ENCODE data around the gene NUDT7.

The NUDT7 gene

GRCh38 chr16:77729951-77730350, 7.6 kb downstream of the NUDT7 start:
- DNase-seq (ENCODE audit: insufficient read length) = no peak
- TF ChIP-seq POLR2A (IDR thresholded peaks at IDR 0.05; ENCODE audit: low read depth, low read length) = no peak
- no peak for TF ChIP-seq TAF1 (IDR thresholded peaks at IDR 0.05; ENCODE audit: borderline replicate concordance, low read depth, low read length)
- no peak for FAIRE-seq

GRCh38 chr16:77732241-77732946, 10.1 kb downstream of the NUDT7 start:
- no peak for DNase-seq (ENCODE audit: insufficient read length)
- TF ChIP-seq POLR2AphosphoS5 (IDR thresholded peaks at IDR 0.05; ENCODE audit: low read depth, low read length) = no peak
- no peak for TF ChIP-seq TAF1 (IDR thresholded peaks at IDR 0.05; ENCODE audit: borderline replicate concordance, low read depth, low read length)
- TF ChIP-seq POLR2A (IDR thresholded peaks at IDR 0.05; ENCODE audit: low read depth, low read length) = no peak
- no peak for FAIRE-seq

GRCh38 chr16:77736879-77737278, 14.6 kb downstream of the NUDT7 start:
- TF ChIP-seq POLR2A (IDR thresholded peaks at IDR 0.05; ENCODE audit: low read depth, low read length) (no peak), TAF1 (IDR thresholded peaks at IDR 0.05; ENCODE audit: borderline replicate concordance, low read depth, low read length) (no peak), POLR2AphosphoS5 (IDR thresholded peaks at IDR 0.05; ENCODE audit: low read depth, low read length) (no peak)
- DNase-seq (ENCODE audit: insufficient read length) (no peak), FAIRE-seq (no peak)

GRCh38 chr16:77738706-77739558, 16.6 kb downstream of the NUDT7 start:
- TF ChIP-seq POLR2AphosphoS5 (IDR thresholded peaks at IDR 0.05; ENCODE audit: low read depth, low read length) = no peak
- no peak for TF ChIP-seq TAF1 (IDR thresholded peaks at IDR 0.05; ENCODE audit: borderline replicate concordance, low read depth, low read length)
- TF ChIP-seq POLR2A (IDR thresholded peaks at IDR 0.05; ENCODE audit: low read depth, low read length) = no peak
- DNase-seq (ENCODE audit: insufficient read length) = no peak
- no peak for FAIRE-seq

GRCh38 chr16:77739559-77739892, 17.2 kb downstream of the NUDT7 start:
- no peak for TF ChIP-seq TAF1 (IDR thresholded peaks at IDR 0.05; ENCODE audit: borderline replicate concordance, low read depth, low read length)
- no peak for TF ChIP-seq POLR2AphosphoS5 (IDR thresholded peaks at IDR 0.05; ENCODE audit: low read depth, low read length)
- no peak for TF ChIP-seq POLR2A (IDR thresholded peaks at IDR 0.05; ENCODE audit: low read depth, low read length)
- DNase-seq (ENCODE audit: insufficient read length) = no peak
- no peak for FAIRE-seq

GRCh38 chr16:77744141-77744540, 21.8 kb downstream of the NUDT7 start:
- FAIRE-seq (no peak), DNase-seq (ENCODE audit: insufficient read length) (no peak)
- TF ChIP-seq TAF1 (IDR thresholded peaks at IDR 0.05; ENCODE audit: borderline replicate concordance, low read depth, low read length) = no peak

GRCh38 chr16:77745972-77746371, 23.7 kb downstream of the NUDT7 start:
- FAIRE-seq (no peak), DNase-seq (ENCODE audit: insufficient read length) (no peak)
- TF ChIP-seq POLR2AphosphoS5 (IDR thresholded peaks at IDR 0.05; ENCODE audit: low read depth, low read length) = no peak
- no peak for TF ChIP-seq TAF1 (IDR thresholded peaks at IDR 0.05; ENCODE audit: borderline replicate concordance, low read depth, low read length)

- DNase-seq (ENCODE audit: insufficient read length) (no peak), FAIRE-seq (no peak)
- no peak for TF ChIP-seq POLR2AphosphoS5 (IDR thresholded peaks at IDR 0.05; ENCODE audit: low read depth, low read length)
- no peak for TF ChIP-seq TAF1 (IDR thresholded peaks at IDR 0.05; ENCODE audit: borderline replicate concordance, low read depth, low read length)
- TF ChIP-seq POLR2A (IDR thresholded peaks at IDR 0.05; ENCODE audit: low read depth, low read length) = no peak
Observed at GRCh38 chr16:77748421-77749005, 26.2 kb downstream of the NUDT7 start.

GRCh38 chr16:77749415-77749814, 27.1 kb downstream of the NUDT7 start:
- FAIRE-seq = no peak
- no peak for DNase-seq (ENCODE audit: insufficient read length)
- TF ChIP-seq POLR2A (IDR thresholded peaks at IDR 0.05; ENCODE audit: low read depth, low read length) (no peak), POLR2AphosphoS5 (IDR thresholded peaks at IDR 0.05; ENCODE audit: low read depth, low read length) (no peak), TAF1 (IDR thresholded peaks at IDR 0.05; ENCODE audit: borderline replicate concordance, low read depth, low read length) (no peak)

GRCh38 chr16:77758046-77758445, 35.7 kb downstream of the NUDT7 start:
- DNase-seq (ENCODE audit: insufficient read length) (no peak), FAIRE-seq (no peak)
- TF ChIP-seq POLR2AphosphoS5 (IDR thresholded peaks at IDR 0.05; ENCODE audit: low read depth, low read length) (no peak), POLR2A (IDR thresholded peaks at IDR 0.05; ENCODE audit: low read depth, low read length) (no peak), TAF1 (IDR thresholded peaks at IDR 0.05; ENCODE audit: borderline replicate concordance, low read depth, low read length) (no peak)

GRCh38 chr16:77758508-77758907, 36.2 kb downstream of the NUDT7 start:
- TF ChIP-seq POLR2AphosphoS5 (IDR thresholded peaks at IDR 0.05; ENCODE audit: low read depth, low read length) (no peak), TAF1 (IDR thresholded peaks at IDR 0.05; ENCODE audit: borderline replicate concordance, low read depth, low read length) (no peak), POLR2A (IDR thresholded peaks at IDR 0.05; ENCODE audit: low read depth, low read length) (no peak)
- DNase-seq (ENCODE audit: insufficient read length) = no peak
- FAIRE-seq = no peak

GRCh38 chr16:77759201-77759600, 36.9 kb downstream of the NUDT7 start:
- TF ChIP-seq POLR2AphosphoS5 (IDR thresholded peaks at IDR 0.05; ENCODE audit: low read depth, low read length) = no peak
- TF ChIP-seq POLR2A (IDR thresholded peaks at IDR 0.05; ENCODE audit: low read depth, low read length) = no peak
- TF ChIP-seq TAF1 (IDR thresholded peaks at IDR 0.05; ENCODE audit: borderline replicate concordance, low read depth, low read length) = no peak
- no peak for FAIRE-seq
- DNase-seq (ENCODE audit: insufficient read length) = no peak

Data from GM12892 (cell line).